Esophagus squamous epithelium (tissue), 5 donors: Measurements from ENCODE around the gene LCOR. TPM values are rescaled to one million over a fixed set of nuclear protein-coding genes. Genes with fewer than 3 reads are reported as not detected.
"Not testable (repeated sequence)": the region's sequence is repeated elsewhere in the genome, so short reads cannot be mapped to it uniquely, and the experiment has no call there.

Experiments used
- DNase-seq: peaks from one replicate; lab custom pipeline; 2025; lab: John Stamatoyannopoulos, UW
- H3K27ac ChIP-seq, 4 donors: fragments of 200-600 bp; sonication (generic); one replicate each; pipeline ENCODE4 v1.5.1; 2016 to 2019; ENCODE audit warnings: mild to moderate bottlenecking in 1 of 4
- H3K27me3 ChIP-seq, 4 donors: fragments of 200-600 bp; sonication (generic); 1 replicate in 3 of 4; 2 replicates in 1 of 4; pipeline versions ENCODE4 v1.5.1 to v1.6.0; 2017 to 2021; ENCODE audit warnings: antibody characterized with exemption in 1 of 4
- H3K36me3 ChIP-seq, 3 donors: fragments of 200-600 bp; sonication (generic); one replicate each; pipeline ENCODE4 v1.5.1; 2016 to 2019
- H3K4me1 ChIP-seq, 3 donors: fragments of 200-600 bp; sonication (generic); one replicate each; pipeline ENCODE4 v1.5.1; 2017 to 2019
- H3K4me3 ChIP-seq, 4 donors: fragments of 200-600 bp; sonication (generic); 1 replicate in 3 of 4; 2 replicates in 1 of 4; pipeline ENCODE4 v1.5.1; 2016 to 2019; ENCODE audit warnings: mild to moderate bottlenecking in 2 of 4, moderate library complexity in 1 of 4
- H3K9me3 ChIP-seq, 3 donors: fragments of 200-600 bp; sonication (generic); one replicate each; pipeline ENCODE4 v1.5.1; 2016 to 2019
- POLR2A ChIP-seq, 4 donors: fragments of 450-650 bp; IDR thresholded peaks; one replicate each; pipeline ENCODE4 v1.6.1; 2017; ENCODE audit warnings: antibody characterized with exemption in 4 of 4, mild to moderate bottlenecking in 4 of 4, moderate library complexity in 3 of 4
- WGBS, 2 donors: methylation state at CpG; one replicate each; pipeline ENCODE4 v1.1.5; 2018; 5-methylcytosine and 5-hydroxymethylcytosine counted together
- intact Hi-C: fragments of 100-400 bp; cut with DNase I; formaldehyde crosslinking; loops from one replicate; pipeline ENCODE4 v1.15.0; 2022
- total RNA-seq, 4 donors: library from RNA; depleted of rRNA; stranded (reverse); fragments of >200 nt; gene quantifications; one replicate each; pipeline ENCODE4 v1.1.0, GENCODE V29; 2016
- TF ChIP-seq, protein P1 (sequence below), 6 experiments: fragments of 450-650 bp in 4 of 6; fragments of 200-600 bp in 2 of 6; sonication (generic) in 2 of 6; IDR thresholded peaks; one replicate each; pipeline ENCODE4 v1.5.1; 2016 to 2019; ENCODE audit warnings: antibody characterized with exemption in 6 of 6, mild to moderate bottlenecking in 4 of 6, moderate library complexity in 4 of 6
- donor health status: DM: yes; HTN: yes; CAD: no.

Gene LCOR
- total RNA-seq, 4 donors from 2014 or later = 16.9 to 112 (median 30.4) TPM

DNA sequence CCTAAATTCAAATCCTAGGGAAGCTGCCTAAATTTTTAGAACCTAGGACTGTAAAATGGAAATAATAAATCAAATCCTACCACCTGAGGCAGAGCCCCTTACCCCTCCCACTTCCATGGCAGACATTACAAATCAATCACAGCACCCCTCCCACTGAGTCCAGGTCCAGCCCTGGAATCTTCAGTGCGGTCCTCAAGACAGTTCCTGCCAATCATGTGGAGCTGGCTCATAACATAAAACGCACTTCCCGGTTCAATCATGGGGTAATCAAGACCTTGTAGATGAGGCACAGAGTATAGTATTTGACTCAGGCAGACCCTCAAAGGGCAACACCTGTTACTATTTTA lies 196.7 kb downstream of the LCOR start:
- no peak overlapping the region for H3K27ac ChIP-seq
- WGBS, 2 donors = 78 to 96% methylated on average over 1 to 3 of the region's 3 CpGs
- H3K4me3 ChIP-seq = no peak overlapping the region
- H3K27me3 ChIP-seq = peaks cover 0 to 22% (median 0%) of the 10 kb centered on the region in 4 donors
- peaks cover 0 to 8% (median 3%) of the 10 kb centered on the region in 3 donors for H3K4me1 ChIP-seq
- no peak for DNase-seq
- intact Hi-C loops = loop anchor here (10.0 kb wide), 1 partner anchor 654 kb away; no protein-coding TSS in a partner anchor
- H3K36me3 ChIP-seq = no peaks in the 10 kb centered on the region
- no peak for TF ChIP-seq POLR2A (IDR thresholded peaks at IDR 0.05)
- TF ChIP-seq, protein P1, sequence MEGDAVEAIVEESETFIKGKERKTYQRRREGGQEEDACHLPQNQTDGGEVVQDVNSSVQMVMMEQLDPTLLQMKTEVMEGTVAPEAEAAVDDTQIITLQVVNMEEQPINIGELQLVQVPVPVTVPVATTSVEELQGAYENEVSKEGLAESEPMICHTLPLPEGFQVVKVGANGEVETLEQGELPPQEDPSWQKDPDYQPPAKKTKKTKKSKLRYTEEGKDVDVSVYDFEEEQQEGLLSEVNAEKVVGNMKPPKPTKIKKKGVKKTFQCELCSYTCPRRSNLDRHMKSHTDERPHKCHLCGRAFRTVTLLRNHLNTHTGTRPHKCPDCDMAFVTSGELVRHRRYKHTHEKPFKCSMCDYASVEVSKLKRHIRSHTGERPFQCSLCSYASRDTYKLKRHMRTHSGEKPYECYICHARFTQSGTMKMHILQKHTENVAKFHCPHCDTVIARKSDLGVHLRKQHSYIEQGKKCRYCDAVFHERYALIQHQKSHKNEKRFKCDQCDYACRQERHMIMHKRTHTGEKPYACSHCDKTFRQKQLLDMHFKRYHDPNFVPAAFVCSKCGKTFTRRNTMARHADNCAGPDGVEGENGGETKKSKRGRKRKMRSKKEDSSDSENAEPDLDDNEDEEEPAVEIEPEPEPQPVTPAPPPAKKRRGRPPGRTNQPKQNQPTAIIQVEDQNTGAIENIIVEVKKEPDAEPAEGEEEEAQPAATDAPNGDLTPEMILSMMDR (IDR thresholded peaks at IDR 0.05) = no peak
- H3K9me3 ChIP-seq = no peaks in the 10 kb centered on the region

DNA sequence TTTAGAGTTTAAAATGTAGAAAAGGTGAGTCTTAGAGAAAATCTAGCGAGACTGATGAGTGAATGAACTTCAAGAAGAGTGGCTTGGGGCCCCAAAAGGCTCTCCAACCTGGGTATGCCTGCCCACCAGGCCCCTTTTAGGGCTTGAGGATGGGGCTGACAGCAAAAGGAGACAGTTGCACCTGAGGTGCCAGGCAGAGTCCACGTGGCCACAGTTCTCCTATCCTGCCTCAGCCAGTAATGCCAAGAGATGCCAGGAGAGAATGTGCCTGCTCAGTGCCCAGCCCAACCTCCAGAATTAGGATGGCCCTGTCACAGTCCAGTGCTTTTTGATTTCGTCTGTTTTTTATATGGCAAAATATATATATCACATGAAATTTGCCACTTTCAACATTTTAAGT lies 197.2 kb downstream of the LCOR start:
- TF ChIP-seq, protein P1 (IDR thresholded peaks at IDR 0.05) = no peak
- no peak for TF ChIP-seq POLR2A (IDR thresholded peaks at IDR 0.05)
- Histone ChIP-seq H3K4me1 (peaks cover 0 to 3% (median 0%) of the 10 kb centered on the region in 3 donors), H3K27me3 (peaks cover 0 to 23% (median 0%) of the 10 kb centered on the region in 4 donors), H3K4me3 (no peak overlapping the region), H3K27ac (no peak overlapping the region), H3K9me3 (no peaks in the 10 kb centered on the region), H3K36me3 (no peaks in the 10 kb centered on the region)
- intact Hi-C loops = loop anchor here (10.0 kb wide), 1 partner anchor 654 kb away; no protein-coding TSS in a partner anchor
- 44 to 56% methylated on average over 3 of the region's 3 CpGs for WGBS, 2 donors
- DNase-seq = no peak

DNA sequence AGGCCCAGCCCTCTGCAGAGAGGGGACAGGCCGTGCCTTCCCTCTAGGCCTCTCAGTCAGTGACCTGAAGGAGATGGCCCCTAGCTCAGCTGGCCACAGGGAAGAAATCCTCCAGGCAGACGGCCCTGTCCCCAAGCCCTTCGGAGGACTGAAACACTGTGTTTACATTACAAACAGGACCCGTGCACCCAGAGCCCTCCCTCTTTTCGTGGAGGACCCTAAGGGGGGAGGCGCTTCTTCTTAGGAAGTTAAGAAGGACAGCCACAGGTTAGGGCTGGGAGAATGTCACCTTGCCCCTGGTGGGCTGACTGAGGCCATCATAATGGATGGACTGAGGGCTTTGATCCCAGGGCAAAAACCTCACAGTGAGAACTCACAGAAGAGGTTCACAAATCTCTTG lies 198.8 kb downstream of the LCOR start:
- H3K4me1 ChIP-seq = no peaks in the 10 kb centered on the region

DNA sequence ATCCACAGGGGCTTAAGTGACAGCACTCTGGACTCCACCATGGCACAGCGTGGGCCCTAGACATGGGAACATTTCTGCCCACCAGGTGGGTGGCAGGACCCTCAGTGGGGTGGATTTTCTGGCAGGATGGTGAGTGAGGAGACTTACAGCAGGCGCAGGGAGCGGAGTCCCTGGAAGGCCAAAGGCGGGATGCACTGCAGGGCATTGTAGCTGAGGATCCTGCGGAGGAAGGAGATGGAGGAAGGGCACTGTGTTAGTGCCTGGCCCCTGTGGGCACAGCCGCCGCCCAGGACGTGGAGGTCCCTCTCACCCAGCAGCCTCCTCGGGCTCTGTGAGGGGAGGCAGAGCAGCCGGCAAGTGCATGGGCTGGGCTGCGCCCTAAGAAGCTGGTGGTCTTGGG lies 199.4 kb downstream of the LCOR start:
- DNase-seq = no peak
- H3K27me3 ChIP-seq = peaks cover 0 to 40% (median 0%) of the 10 kb centered on the region in 4 donors
- no peaks in the 10 kb centered on the region for H3K9me3 ChIP-seq
- H3K4me3 ChIP-seq = no peak overlapping the region
- TF ChIP-seq, protein P1 (IDR thresholded peaks at IDR 0.05) = no peak
- TF ChIP-seq POLR2A (IDR thresholded peaks at IDR 0.05) = no peak
- H3K4me1 ChIP-seq = no peaks in the 10 kb centered on the region
- no peaks in the 10 kb centered on the region for H3K36me3 ChIP-seq
- no peak overlapping the region for H3K27ac ChIP-seq
- intact Hi-C loops = loop anchor here (10.0 kb wide), 1 partner anchor 267 kb away; no protein-coding TSS in a partner anchor
- 73 to 83% methylated on average over 4 to 5 of the region's 11 CpGs for WGBS, 2 donors

More for the DNA sequence above, 198.8 kb downstream of the LCOR start:
- Histone ChIP-seq H3K27me3 (peaks cover 0 to 40% (median 0%) of the 10 kb centered on the region in 4 donors), H3K9me3 (no peaks in the 10 kb centered on the region), H3K27ac (no peak overlapping the region), H3K4me3 (no peak overlapping the region), H3K36me3 (no peaks in the 10 kb centered on the region)
- no peak for DNase-seq
- WGBS, 2 donors = 30 to 92% methylated on average over 2 to 3 of the region's 6 CpGs
- intact Hi-C loops = loop anchor here (10.0 kb wide), 1 partner anchor 266 kb away; no protein-coding TSS in a partner anchor
- no peak for TF ChIP-seq POLR2A (IDR thresholded peaks at IDR 0.05)
- TF ChIP-seq, protein P1 (IDR thresholded peaks at IDR 0.05) = no peak

DNA sequence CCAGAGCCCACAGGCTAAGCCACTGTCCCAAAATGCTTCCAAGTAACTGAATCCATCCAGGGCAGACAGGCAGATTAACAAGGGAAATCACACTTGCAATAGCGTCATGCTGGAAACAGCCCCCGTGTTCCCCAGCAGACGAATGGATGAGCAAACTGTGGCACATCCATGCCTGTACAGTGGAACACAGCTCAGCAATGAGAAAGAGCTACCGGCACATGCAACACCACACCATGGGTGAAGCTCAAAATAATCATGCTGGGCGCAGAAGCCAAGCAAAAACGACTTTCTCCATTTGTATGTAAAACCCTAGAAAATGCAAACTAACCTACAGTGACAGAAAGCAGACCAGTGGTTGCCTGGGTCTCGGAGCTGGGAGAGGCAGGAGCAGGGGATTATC lies 200.5 kb downstream of the LCOR start:
- Histone ChIP-seq H3K4me1 (peaks cover 2 to 6% (median 2%) of the 10 kb centered on the region in 3 donors), H3K27ac (no peak overlapping the region), H3K27me3 (peaks cover 0 to 40% (median 0%) of the 10 kb centered on the region in 4 donors), H3K4me3 (no peak overlapping the region), H3K36me3 (no peaks in the 10 kb centered on the region), H3K9me3 (no peaks in the 10 kb centered on the region)
- TF ChIP-seq POLR2A (IDR thresholded peaks at IDR 0.05) = no peak
- TF ChIP-seq, protein P1 (IDR thresholded peaks at IDR 0.05) = no peak
- no peak for DNase-seq
- WGBS, 2 donors = 51 to 72% methylated on average over 6 to 7 of the region's 7 CpGs
- intact Hi-C loops = loop anchor here (10.0 kb wide), 1 partner anchor 268 kb away; no protein-coding TSS in a partner anchor

DNA sequence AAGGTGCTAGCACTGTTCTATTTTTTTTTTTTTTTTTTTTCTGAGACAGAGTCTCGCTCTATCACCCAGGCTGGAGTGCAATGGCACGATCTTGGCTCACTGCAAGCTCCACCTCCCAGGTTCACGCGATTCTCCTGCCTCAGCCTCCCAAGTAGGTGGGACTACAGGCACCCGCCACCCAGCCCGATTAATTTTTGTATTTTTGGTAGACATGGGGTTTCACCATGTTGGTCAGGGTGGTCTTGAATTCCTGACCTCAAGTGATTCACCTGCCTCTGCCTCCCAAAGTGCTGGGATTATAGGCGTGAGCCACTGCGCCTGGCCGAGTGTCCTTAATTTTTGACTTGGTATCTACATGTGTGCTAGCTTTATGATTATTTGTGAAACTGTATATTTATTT lies 201.7 kb downstream of the LCOR start:
- H3K27ac ChIP-seq, H3K9me3 ChIP-seq, H3K36me3 ChIP-seq, DNase-seq, H3K4me3 ChIP-seq: not testable (repeated sequence)
- intact Hi-C loops = loop anchor here (10.0 kb wide), 1 partner anchor 269 kb away; no protein-coding TSS in a partner anchor
- Histone ChIP-seq H3K4me1 (peaks cover 8 to 12% (median 8%) of the 10 kb centered on the region in 3 donors), H3K27me3 (peaks cover 0 to 39% (median 0%) of the 10 kb centered on the region in 4 donors)
- WGBS, 2 donors = 87 to 90% methylated on average over 8 to 9 of the region's 9 CpGs
